ENCODE results near the gene ATRN.

ATRN gene

DNA sequence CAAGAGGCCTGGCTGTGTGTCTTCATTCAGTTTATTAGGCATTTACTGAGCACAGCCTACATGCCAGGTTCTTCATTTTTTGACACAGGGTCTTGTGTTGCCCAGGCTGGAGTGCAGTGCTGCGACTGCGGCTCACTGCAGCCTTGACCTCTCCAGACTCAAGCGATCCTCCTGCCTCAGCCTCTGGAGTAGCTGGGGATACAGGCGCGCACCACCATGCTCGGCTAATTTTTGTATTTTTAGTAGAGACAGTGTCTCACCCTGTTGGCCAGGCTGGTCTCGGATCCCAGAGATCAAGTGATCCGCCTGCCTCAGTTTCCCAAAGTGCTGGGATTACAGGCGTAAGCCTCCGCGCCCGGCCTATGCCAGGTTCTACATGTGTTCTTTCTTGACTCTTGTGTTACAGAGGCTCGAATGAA, 601 bp upstream of the ATRN start:
- peak overlapping the region; percentile 93 for H3K4me3 ChIP-seq (ENCODE audit: low read length, poor library complexity, severe bottlenecking)

DNA sequence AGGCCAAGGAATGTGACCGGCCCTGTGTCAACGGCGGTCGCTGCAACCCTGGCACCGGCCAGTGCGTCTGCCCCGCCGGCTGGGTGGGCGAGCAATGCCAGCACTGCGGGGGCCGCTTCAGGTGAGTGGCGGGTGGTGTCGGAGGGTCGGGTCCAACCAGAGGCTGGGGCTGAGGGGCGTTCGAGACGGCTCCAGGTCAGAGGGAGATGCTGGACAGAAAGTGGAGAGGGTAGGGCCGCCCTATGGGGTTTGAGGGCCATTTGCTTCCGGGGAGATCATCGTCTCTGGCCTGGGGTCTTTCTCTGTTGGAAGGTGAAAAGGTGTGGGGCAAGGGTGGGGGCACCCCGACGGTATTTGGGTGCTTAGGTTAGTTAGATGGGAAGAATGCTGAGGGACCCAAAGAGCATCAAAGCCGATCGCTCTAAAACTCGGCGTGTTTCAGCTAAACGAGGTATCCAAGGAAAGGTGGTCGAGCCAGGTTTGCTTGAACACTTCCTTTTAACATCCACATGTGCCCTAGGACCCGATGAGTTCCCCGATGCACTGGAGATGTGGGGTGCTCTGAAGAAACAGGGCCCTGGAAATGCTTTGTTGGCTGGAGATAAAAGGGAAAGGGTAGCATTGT, 691 bp downstream of the ATRN start:
- peak overlapping the region; percentile 93 for H3K4me3 ChIP-seq (ENCODE audit: low read length, poor library complexity, severe bottlenecking)
- H3K9me2 ChIP-seq (replicated peaks; ENCODE audit: low read depth, low read length): no peaks in the 10 kb centered on the region
- H3K9me3 ChIP-seq (ENCODE audit: insufficient read depth, low read depth, low read length): no peaks in the 10 kb centered on the region
- H2AFZ ChIP-seq (ENCODE audit: low read length): peak overlapping the region; percentile 99; the same call in 1 of the 2 replicates
- H3K36me3 ChIP-seq (ENCODE audit: insufficient read depth, low read length): no peaks in the 10 kb centered on the region
- peak overlapping the region; percentile 95 for H3K4me2 ChIP-seq (ENCODE audit: low read depth, low read length, poor library complexity, severe bottlenecking)
- H3F3A ChIP-seq (ENCODE audit: low read depth): no peaks in the 10 kb centered on the region
- peaks cover 5% of the 10 kb centered on the region for H4K20me1 ChIP-seq (ENCODE audit: insufficient read depth, low read length, poor library complexity, severe bottlenecking)
- H3K9ac ChIP-seq (ENCODE audit: low read depth, low read length, poor library complexity, severe bottlenecking): peak overlapping the region; percentile 81
- TF ChIP-seq EZH2phosphoT487 (IDR thresholded peaks at IDR 0.05; ENCODE audit: borderline replicate concordance): no peak
- TF ChIP-seq, protein P1, sequence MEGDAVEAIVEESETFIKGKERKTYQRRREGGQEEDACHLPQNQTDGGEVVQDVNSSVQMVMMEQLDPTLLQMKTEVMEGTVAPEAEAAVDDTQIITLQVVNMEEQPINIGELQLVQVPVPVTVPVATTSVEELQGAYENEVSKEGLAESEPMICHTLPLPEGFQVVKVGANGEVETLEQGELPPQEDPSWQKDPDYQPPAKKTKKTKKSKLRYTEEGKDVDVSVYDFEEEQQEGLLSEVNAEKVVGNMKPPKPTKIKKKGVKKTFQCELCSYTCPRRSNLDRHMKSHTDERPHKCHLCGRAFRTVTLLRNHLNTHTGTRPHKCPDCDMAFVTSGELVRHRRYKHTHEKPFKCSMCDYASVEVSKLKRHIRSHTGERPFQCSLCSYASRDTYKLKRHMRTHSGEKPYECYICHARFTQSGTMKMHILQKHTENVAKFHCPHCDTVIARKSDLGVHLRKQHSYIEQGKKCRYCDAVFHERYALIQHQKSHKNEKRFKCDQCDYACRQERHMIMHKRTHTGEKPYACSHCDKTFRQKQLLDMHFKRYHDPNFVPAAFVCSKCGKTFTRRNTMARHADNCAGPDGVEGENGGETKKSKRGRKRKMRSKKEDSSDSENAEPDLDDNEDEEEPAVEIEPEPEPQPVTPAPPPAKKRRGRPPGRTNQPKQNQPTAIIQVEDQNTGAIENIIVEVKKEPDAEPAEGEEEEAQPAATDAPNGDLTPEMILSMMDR (conservative IDR thresholded peaks at IDR 0.05; ENCODE audit: low read length): no peak
- H3K4me1 ChIP-seq (ENCODE audit: insufficient read depth, low read length, poor library complexity, severe bottlenecking): peaks cover 32% of the 10 kb centered on the region
- H3K79me2 ChIP-seq (ENCODE audit: insufficient read depth, low read length): peaks cover 43% of the 10 kb centered on the region
- no peaks in the 10 kb centered on the region for H3K27me3 ChIP-seq (ENCODE audit: insufficient read depth, low read length, poor library complexity, severe bottlenecking)

More for the DNA sequence above, 601 bp upstream of the ATRN start:
- Histone ChIP-seq H3K9ac (ENCODE audit: low read depth, low read length, poor library complexity, severe bottlenecking) (peak overlapping the region; percentile 81), H3K79me2 (ENCODE audit: insufficient read depth, low read length) (peaks cover 33% of the 10 kb centered on the region), H3K4me1 (ENCODE audit: insufficient read depth, low read length, poor library complexity, severe bottlenecking) (peaks cover 32% of the 10 kb centered on the region), H3K9me2 (replicated peaks; ENCODE audit: low read depth, low read length) (no peaks in the 10 kb centered on the region), H3K27me3 (ENCODE audit: insufficient read depth, low read length, poor library complexity, severe bottlenecking) (peaks cover 4% of the 10 kb centered on the region), H3K4me2 (ENCODE audit: low read depth, low read length, poor library complexity, severe bottlenecking) (peak overlapping the region; percentile 92), H3K9me3 (ENCODE audit: insufficient read depth, low read depth, low read length) (no peaks in the 10 kb centered on the region), H3K36me3 (ENCODE audit: insufficient read depth, low read length) (no peaks in the 10 kb centered on the region), H4K20me1 (ENCODE audit: insufficient read depth, low read length, poor library complexity, severe bottlenecking) (peaks cover 5% of the 10 kb centered on the region), H3F3A (ENCODE audit: low read depth) (no peaks in the 10 kb centered on the region), H2AFZ (ENCODE audit: low read length) (peak overlapping the region; percentile 99)
- no peak for TF ChIP-seq EZH2phosphoT487 (IDR thresholded peaks at IDR 0.05; ENCODE audit: borderline replicate concordance)
- TF ChIP-seq, protein P1 (conservative IDR thresholded peaks at IDR 0.05; ENCODE audit: low read length): no peak

DNA sequence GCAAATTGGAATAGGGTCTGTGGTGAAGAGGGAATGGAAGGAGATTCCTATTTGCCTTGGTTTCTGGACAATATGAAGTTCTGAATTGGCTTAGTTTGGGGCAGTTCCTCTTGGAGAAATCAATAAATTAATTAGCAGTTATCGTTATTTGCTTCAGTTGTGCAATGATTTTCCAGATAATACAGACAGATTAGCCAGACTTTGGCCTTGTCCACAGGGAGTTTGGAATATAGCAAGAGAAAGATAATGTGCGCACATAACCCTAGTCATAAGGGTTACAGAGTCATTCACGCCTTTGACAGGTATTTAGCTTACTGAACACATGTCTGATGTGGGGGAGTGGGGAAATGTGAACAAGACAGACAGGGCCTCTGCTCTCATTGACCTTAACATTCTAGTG, 1.3 kb downstream of the ATRN start:
- Histone ChIP-seq H2AFZ (ENCODE audit: low read length) (no peak overlapping the region), H3K79me2 (ENCODE audit: insufficient read depth, low read length) (peaks cover 43% of the 10 kb centered on the region), H3K9ac (ENCODE audit: low read depth, low read length, poor library complexity, severe bottlenecking) (peak overlapping the region; percentile 81), H3K4me1 (ENCODE audit: insufficient read depth, low read length, poor library complexity, severe bottlenecking) (peaks cover 32% of the 10 kb centered on the region), H4K20me1 (ENCODE audit: insufficient read depth, low read length, poor library complexity, severe bottlenecking) (peaks cover 5% of the 10 kb centered on the region), H3K36me3 (ENCODE audit: insufficient read depth, low read length) (no peaks in the 10 kb centered on the region), H3K9me3 (ENCODE audit: insufficient read depth, low read depth, low read length) (no peaks in the 10 kb centered on the region), H3K4me2 (ENCODE audit: low read depth, low read length, poor library complexity, severe bottlenecking) (peak overlapping the region; percentile 95), H3F3A (ENCODE audit: low read depth) (no peaks in the 10 kb centered on the region), H3K27me3 (ENCODE audit: insufficient read depth, low read length, poor library complexity, severe bottlenecking) (no peaks in the 10 kb centered on the region), H3K9me2 (replicated peaks; ENCODE audit: low read depth, low read length) (no peaks in the 10 kb centered on the region), H3K4me3 (ENCODE audit: low read length, poor library complexity, severe bottlenecking) (peak overlapping the region; percentile 93)
- TF ChIP-seq EZH2phosphoT487 (IDR thresholded peaks at IDR 0.05; ENCODE audit: borderline replicate concordance): no peak
- TF ChIP-seq, protein P1 (conservative IDR thresholded peaks at IDR 0.05; ENCODE audit: low read length): no peak

All from Loucy (cell line).